Uterus (tissue), 2 donors: Measurements from ENCODE around the gene SPINK2.

Experiments used
- POLR2A ChIP-seq, 2 donors: fragments of 450-650 bp; IDR thresholded peaks; one replicate each; pipeline ENCODE4 v1.6.1; 2016; ENCODE audit warnings: antibody characterized with exemption in 2 of 2, mild to moderate bottlenecking in 1 of 2, moderate library complexity in 1 of 2
- TF ChIP-seq, protein P1 (sequence below), 4 experiments: fragments of 200-600 bp in 2 of 4; fragments of 450-650 bp in 2 of 4; sonication (generic) in 2 of 4; IDR thresholded peaks; one replicate each; pipeline ENCODE4 v1.5.1; 2016 to 2019; ENCODE audit warnings: antibody characterized with exemption in 4 of 4, mild to moderate bottlenecking in 2 of 4, moderate library complexity in 1 of 4

DNA sequence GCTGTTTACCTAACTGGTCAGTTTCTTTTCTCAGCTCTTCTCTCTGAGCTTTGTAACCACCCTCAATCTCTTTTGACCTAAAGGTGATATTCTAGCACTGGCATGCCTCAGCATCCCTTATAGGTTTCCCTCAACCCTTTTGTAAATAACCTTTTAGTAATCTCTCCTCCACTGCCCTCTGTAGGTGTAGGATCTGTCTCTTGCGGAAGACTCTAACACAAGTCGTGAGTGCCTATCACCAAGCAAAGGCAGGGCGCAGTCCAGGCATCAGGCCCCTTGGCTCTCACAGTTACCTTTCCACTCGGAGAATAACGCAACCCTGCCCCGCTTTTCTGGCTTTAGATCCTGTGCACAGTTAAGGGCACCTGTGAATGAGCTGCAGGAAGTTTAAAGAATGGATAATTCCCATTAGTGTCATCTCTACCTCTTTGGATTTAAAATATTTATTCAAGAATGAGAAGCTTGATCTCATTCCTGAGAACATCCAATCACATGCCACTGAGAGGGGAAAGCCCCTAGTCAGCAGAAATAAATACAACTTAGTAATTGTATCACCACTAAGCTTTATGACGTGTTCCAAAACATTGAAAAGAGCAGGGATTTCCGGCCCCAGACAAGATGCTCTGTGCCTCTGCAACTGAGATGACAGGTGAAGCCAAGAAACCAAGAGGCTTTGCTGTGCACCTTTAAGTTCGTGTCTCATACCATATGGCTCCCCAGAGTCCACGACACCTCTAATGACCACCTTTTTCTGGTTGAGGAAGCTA is 58.8 kb downstream of the SPINK2 start:
- TF ChIP-seq, protein P1, sequence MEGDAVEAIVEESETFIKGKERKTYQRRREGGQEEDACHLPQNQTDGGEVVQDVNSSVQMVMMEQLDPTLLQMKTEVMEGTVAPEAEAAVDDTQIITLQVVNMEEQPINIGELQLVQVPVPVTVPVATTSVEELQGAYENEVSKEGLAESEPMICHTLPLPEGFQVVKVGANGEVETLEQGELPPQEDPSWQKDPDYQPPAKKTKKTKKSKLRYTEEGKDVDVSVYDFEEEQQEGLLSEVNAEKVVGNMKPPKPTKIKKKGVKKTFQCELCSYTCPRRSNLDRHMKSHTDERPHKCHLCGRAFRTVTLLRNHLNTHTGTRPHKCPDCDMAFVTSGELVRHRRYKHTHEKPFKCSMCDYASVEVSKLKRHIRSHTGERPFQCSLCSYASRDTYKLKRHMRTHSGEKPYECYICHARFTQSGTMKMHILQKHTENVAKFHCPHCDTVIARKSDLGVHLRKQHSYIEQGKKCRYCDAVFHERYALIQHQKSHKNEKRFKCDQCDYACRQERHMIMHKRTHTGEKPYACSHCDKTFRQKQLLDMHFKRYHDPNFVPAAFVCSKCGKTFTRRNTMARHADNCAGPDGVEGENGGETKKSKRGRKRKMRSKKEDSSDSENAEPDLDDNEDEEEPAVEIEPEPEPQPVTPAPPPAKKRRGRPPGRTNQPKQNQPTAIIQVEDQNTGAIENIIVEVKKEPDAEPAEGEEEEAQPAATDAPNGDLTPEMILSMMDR (IDR thresholded peaks at IDR 0.05) = no peak
- TF ChIP-seq POLR2A (IDR thresholded peaks at IDR 0.05) = no peak
